ENCODE data around the gene SH3RF1. TPM values are rescaled to one million over a fixed set of nuclear protein-coding genes. Genes with fewer than 3 reads are reported as not detected.

Gene SH3RF1
- total RNA-seq, 3 donors from 2014 or later (not counting 1 experiment from before 2014, with no cell fraction given), result 0.54 to 2.4 (median 1.6) TPM

DNA sequence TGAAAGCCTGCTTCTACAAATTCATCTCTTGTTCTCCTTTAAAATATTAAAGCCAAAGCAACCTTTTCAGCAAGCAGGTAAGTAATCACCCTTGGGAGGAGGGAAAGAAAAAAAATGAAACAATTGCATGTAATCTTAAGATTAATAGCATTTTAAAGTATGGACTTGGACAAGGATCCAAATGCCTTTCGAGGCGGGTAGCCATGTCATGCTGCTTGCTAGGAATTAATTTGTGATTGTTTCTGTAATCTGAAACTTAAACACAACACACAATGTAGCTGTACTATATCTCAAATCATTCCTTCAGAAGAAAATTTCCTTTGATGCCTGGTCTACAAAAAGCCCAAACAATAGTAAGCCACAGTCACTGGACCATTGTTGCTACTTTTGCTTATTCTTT is 148.3 kb downstream of the SH3RF1 start:
- intact Hi-C loops (cut with micrococcal nuclease), result no loop called here
- H3K36me3 ChIP-seq (ENCODE audit: control insufficient read depth, insufficient read depth, low read length), result no peaks in the 10 kb centered on the region
- no peaks in the 10 kb centered on the region for H3K4me1 ChIP-seq (ENCODE audit: control insufficient read depth, insufficient read depth, low read length)
- WGBS (ENCODE audit: insufficient coverage), result 100% methylated on average over 2 of the region's 2 CpGs
- ATAC-seq, result no peak
- Mint-ChIP-seq H3K27me3 (ENCODE audit: low read depth in 2 of 2) (no peaks in the 10 kb centered on the region), H3K9me3 (no peaks in the 10 kb centered on the region), H3K36me3 (no peaks in the 10 kb centered on the region), H3K4me3 (no peak overlapping the region), H3K4me1 (no peaks in the 10 kb centered on the region), H3K27ac (no peak overlapping the region)
- no peaks in the 10 kb centered on the region for H3K27me3 ChIP-seq (ENCODE audit: control insufficient read depth, insufficient read depth, low read length)
- no peak for DNase-seq
- TF ChIP-seq, protein P1, sequence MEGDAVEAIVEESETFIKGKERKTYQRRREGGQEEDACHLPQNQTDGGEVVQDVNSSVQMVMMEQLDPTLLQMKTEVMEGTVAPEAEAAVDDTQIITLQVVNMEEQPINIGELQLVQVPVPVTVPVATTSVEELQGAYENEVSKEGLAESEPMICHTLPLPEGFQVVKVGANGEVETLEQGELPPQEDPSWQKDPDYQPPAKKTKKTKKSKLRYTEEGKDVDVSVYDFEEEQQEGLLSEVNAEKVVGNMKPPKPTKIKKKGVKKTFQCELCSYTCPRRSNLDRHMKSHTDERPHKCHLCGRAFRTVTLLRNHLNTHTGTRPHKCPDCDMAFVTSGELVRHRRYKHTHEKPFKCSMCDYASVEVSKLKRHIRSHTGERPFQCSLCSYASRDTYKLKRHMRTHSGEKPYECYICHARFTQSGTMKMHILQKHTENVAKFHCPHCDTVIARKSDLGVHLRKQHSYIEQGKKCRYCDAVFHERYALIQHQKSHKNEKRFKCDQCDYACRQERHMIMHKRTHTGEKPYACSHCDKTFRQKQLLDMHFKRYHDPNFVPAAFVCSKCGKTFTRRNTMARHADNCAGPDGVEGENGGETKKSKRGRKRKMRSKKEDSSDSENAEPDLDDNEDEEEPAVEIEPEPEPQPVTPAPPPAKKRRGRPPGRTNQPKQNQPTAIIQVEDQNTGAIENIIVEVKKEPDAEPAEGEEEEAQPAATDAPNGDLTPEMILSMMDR (IDR thresholded peaks at IDR 0.05), result no peak
- H3K27ac ChIP-seq (ENCODE audit: low read length), result no peak overlapping the region
- no peaks in the 10 kb centered on the region for H3K9me3 ChIP-seq (ENCODE audit: control insufficient read depth, insufficient read depth, low read length)
- no peak overlapping the region for H3K4me3 ChIP-seq (ENCODE audit: low read length)

GRCh38 chr4:169121861-169122382 is 148.8 kb downstream of the SH3RF1 start:
- no peak overlapping the region for H3K4me3 Mint-ChIP-seq
- ATAC-seq, result no peak
- intact Hi-C loops (cut with micrococcal nuclease), result no loop called here
- H3K36me3 Mint-ChIP-seq, result no peaks in the 10 kb centered on the region
- DNase-seq, result no peak
- Histone ChIP-seq H3K36me3 (ENCODE audit: control insufficient read depth, insufficient read depth, low read length) (no peaks in the 10 kb centered on the region), H3K4me3 (ENCODE audit: low read length) (no peak overlapping the region), H3K27ac (ENCODE audit: low read length) (no peak overlapping the region), H3K4me1 (ENCODE audit: control insufficient read depth, insufficient read depth, low read length) (no peaks in the 10 kb centered on the region), H3K27me3 (ENCODE audit: control insufficient read depth, insufficient read depth, low read length) (no peaks in the 10 kb centered on the region), H3K9me3 (ENCODE audit: control insufficient read depth, insufficient read depth, low read length) (no peaks in the 10 kb centered on the region)
- no peaks in the 10 kb centered on the region for H3K4me1 Mint-ChIP-seq
- H3K27ac Mint-ChIP-seq, result no peak overlapping the region
- no peaks in the 10 kb centered on the region for H3K9me3 Mint-ChIP-seq
- H3K27me3 Mint-ChIP-seq (ENCODE audit: low read depth in 2 of 2), result no peaks in the 10 kb centered on the region
- WGBS (ENCODE audit: insufficient coverage), result 95% methylated on average over 12 of the region's 12 CpGs
- TF ChIP-seq, protein P1 (IDR thresholded peaks at IDR 0.05), result no peak

DNA sequence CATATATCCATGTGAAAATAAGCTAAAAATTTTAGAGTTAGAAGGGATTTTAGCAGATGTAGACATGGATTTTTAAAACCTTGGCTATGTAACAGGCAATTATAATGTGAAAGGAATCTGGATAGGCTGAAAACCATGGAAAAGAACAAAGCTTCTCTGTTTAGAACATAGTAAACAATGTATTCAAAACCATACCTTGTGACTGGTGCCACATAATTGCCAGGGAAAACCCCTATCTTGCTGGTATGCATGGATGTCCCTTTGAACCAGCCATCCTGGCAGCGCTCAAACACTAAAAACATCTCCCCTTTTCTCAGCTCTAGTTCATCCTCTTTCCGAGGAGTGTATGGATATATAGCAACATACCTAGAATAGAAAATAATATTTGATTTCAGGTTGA is 150.1 kb downstream of the SH3RF1 start:
- H3K9me3 Mint-ChIP-seq, result no peaks in the 10 kb centered on the region
- no peak for ATAC-seq
- intact Hi-C loops (cut with micrococcal nuclease), result no loop called here
- TF ChIP-seq, protein P1 (IDR thresholded peaks at IDR 0.05), result no peak
- WGBS (ENCODE audit: insufficient coverage), result 100% methylated on average over 1 of the region's 2 CpGs
- H3K36me3 Mint-ChIP-seq, result no peaks in the 10 kb centered on the region
- DNase-seq, result no peak
- H3K27me3 Mint-ChIP-seq (ENCODE audit: low read depth in 2 of 2), result no peaks in the 10 kb centered on the region
- no peak overlapping the region for H3K27ac Mint-ChIP-seq
- Histone ChIP-seq H3K36me3 (ENCODE audit: control insufficient read depth, insufficient read depth, low read length) (no peaks in the 10 kb centered on the region), H3K9me3 (ENCODE audit: control insufficient read depth, insufficient read depth, low read length) (no peaks in the 10 kb centered on the region), H3K27ac (ENCODE audit: low read length) (no peak overlapping the region), H3K4me1 (ENCODE audit: control insufficient read depth, insufficient read depth, low read length) (no peaks in the 10 kb centered on the region), H3K27me3 (ENCODE audit: control insufficient read depth, insufficient read depth, low read length) (no peaks in the 10 kb centered on the region), H3K4me3 (ENCODE audit: low read length) (no peak overlapping the region)
- no peaks in the 10 kb centered on the region for H3K4me1 Mint-ChIP-seq
- H3K4me3 Mint-ChIP-seq, result no peak overlapping the region

GRCh38 chr4:169119536-169119935 is 151.2 kb downstream of the SH3RF1 start:
- H3K9me3 Mint-ChIP-seq, result no peaks in the 10 kb centered on the region
- H3K4me3 Mint-ChIP-seq, result no peak overlapping the region
- no peaks in the 10 kb centered on the region for H3K9me3 ChIP-seq (ENCODE audit: control insufficient read depth, insufficient read depth, low read length)
- H3K4me3 ChIP-seq (ENCODE audit: low read length), result no peak overlapping the region
- TF ChIP-seq, protein P1 (IDR thresholded peaks at IDR 0.05), result no peak
- no peak overlapping the region for H3K27ac ChIP-seq (ENCODE audit: low read length)
- no peaks in the 10 kb centered on the region for H3K36me3 Mint-ChIP-seq
- WGBS (ENCODE audit: insufficient coverage), result 97% methylated on average over 3 of the region's 3 CpGs
- no peaks in the 10 kb centered on the region for H3K4me1 Mint-ChIP-seq
- no peaks in the 10 kb centered on the region for H3K27me3 Mint-ChIP-seq (ENCODE audit: low read depth in 2 of 2)
- no peaks in the 10 kb centered on the region for H3K36me3 ChIP-seq (ENCODE audit: control insufficient read depth, insufficient read depth, low read length)
- ATAC-seq, result no peak
- DNase-seq, result no peak
- no peak overlapping the region for H3K27ac Mint-ChIP-seq
- no peaks in the 10 kb centered on the region for H3K4me1 ChIP-seq (ENCODE audit: control insufficient read depth, insufficient read depth, low read length)
- intact Hi-C loops (cut with micrococcal nuclease), result no loop called here
- no peaks in the 10 kb centered on the region for H3K27me3 ChIP-seq (ENCODE audit: control insufficient read depth, insufficient read depth, low read length)
